ENCODE measurements around the gene MIA.
"Not testable (repeated sequence)": the region's sequence is repeated elsewhere in the genome, so short reads cannot be mapped to it uniquely, and the experiment has no call there.

Gene MIA

GRCh38 chr19:40809358-40810086 is 34.2 kb downstream of the MIA start:
- H3K4me1 ChIP-seq (ENCODE audit: insufficient read depth, poor library complexity, severe bottlenecking), result peaks cover 4% of the 10 kb centered on the region
- H3K27ac ChIP-seq (ENCODE audit: poor library complexity, severe bottlenecking), result peak overlapping the region; percentile 37
- DNase-seq (ENCODE audit: low spot score) (no peak), ATAC-seq (ENCODE audit: low read depth) (no peak)
- no peak for TF ChIP-seq CTCF (IDR thresholded peaks at IDR 0.05; ENCODE audit: poor library complexity, severe bottlenecking)
- peaks cover 47% of the 10 kb centered on the region for H3K36me3 ChIP-seq (ENCODE audit: low read depth)
- no peak overlapping the region for H3K4me3 ChIP-seq (ENCODE audit: severe bottlenecking)
- no peaks in the 10 kb centered on the region for H3K9me3 ChIP-seq (ENCODE audit: severe bottlenecking)
- no peaks in the 10 kb centered on the region for H3K27me3 ChIP-seq (ENCODE audit: insufficient read depth, poor library complexity, severe bottlenecking)

GRCh38 chr19:40810160-40810559 is 34.8 kb downstream of the MIA start:
- ATAC-seq (ENCODE audit: low read depth) (no peak), DNase-seq (ENCODE audit: low spot score) (no peak)
- Histone ChIP-seq H3K36me3 (ENCODE audit: low read depth) (peaks cover 41% of the 10 kb centered on the region), H3K9me3 (ENCODE audit: severe bottlenecking) (no peaks in the 10 kb centered on the region), H3K27me3 (ENCODE audit: insufficient read depth, poor library complexity, severe bottlenecking) (no peaks in the 10 kb centered on the region), H3K4me3 (ENCODE audit: severe bottlenecking) (no peak overlapping the region), H3K27ac (ENCODE audit: poor library complexity, severe bottlenecking) (peak overlapping the region; percentile 37), H3K4me1 (ENCODE audit: insufficient read depth, poor library complexity, severe bottlenecking) (peaks cover 2% of the 10 kb centered on the region)
- TF ChIP-seq CTCF (IDR thresholded peaks at IDR 0.05; ENCODE audit: poor library complexity, severe bottlenecking), result no peak

- H3K9me3 ChIP-seq (ENCODE audit: severe bottlenecking); H3K4me1 ChIP-seq (ENCODE audit: insufficient read depth, poor library complexity, severe bottlenecking); H3K27me3 ChIP-seq (ENCODE audit: insufficient read depth, poor library complexity, severe bottlenecking); DNase-seq (ENCODE audit: low spot score): not testable (repeated sequence)
- H3K36me3 ChIP-seq (ENCODE audit: low read depth), result peaks cover 34% of the 10 kb centered on the region
- peak; percentile 76 for ATAC-seq (ENCODE audit: low read depth)
- H3K27ac ChIP-seq (ENCODE audit: poor library complexity, severe bottlenecking), result peak overlapping the region; percentile 37
- peak overlapping the region; percentile 34 for H3K4me3 ChIP-seq (ENCODE audit: severe bottlenecking)
Measured at GRCh38 chr19:40810649-40811408, 35.5 kb downstream of the MIA start.

- peak overlapping the region; percentile 34 for H3K4me3 ChIP-seq (ENCODE audit: severe bottlenecking)
- ATAC-seq (ENCODE audit: low read depth) (no peak), DNase-seq (ENCODE audit: low spot score) (no peak)
- no peaks in the 10 kb centered on the region for H3K27me3 ChIP-seq (ENCODE audit: insufficient read depth, poor library complexity, severe bottlenecking)
- H3K9me3 ChIP-seq (ENCODE audit: severe bottlenecking), result no peaks in the 10 kb centered on the region
- TF ChIP-seq CTCF (IDR thresholded peaks at IDR 0.05; ENCODE audit: poor library complexity, severe bottlenecking), result no peak
- peak overlapping the region; percentile 37 for H3K27ac ChIP-seq (ENCODE audit: poor library complexity, severe bottlenecking)
- H3K36me3 ChIP-seq (ENCODE audit: low read depth), result peaks cover 28% of the 10 kb centered on the region
- H3K4me1 ChIP-seq (ENCODE audit: insufficient read depth, poor library complexity, severe bottlenecking), result peaks cover 2% of the 10 kb centered on the region
Measured at GRCh38 chr19:40811478-40812341, 36.4 kb downstream of the MIA start.

GRCh38 chr19:40812571-40812970 is 37.2 kb downstream of the MIA start:
- not testable (repeated sequence) for H3K27me3 ChIP-seq (ENCODE audit: insufficient read depth, poor library complexity, severe bottlenecking); DNase-seq (ENCODE audit: low spot score); H3K9me3 ChIP-seq (ENCODE audit: severe bottlenecking); H3K4me3 ChIP-seq (ENCODE audit: severe bottlenecking); H3K27ac ChIP-seq (ENCODE audit: poor library complexity, severe bottlenecking); H3K4me1 ChIP-seq (ENCODE audit: insufficient read depth, poor library complexity, severe bottlenecking); ATAC-seq (ENCODE audit: low read depth)
- H3K36me3 ChIP-seq (ENCODE audit: low read depth), result peaks cover 21% of the 10 kb centered on the region

Data from RWPE2 (cell line).